ENCODE measurements around the gene AVPR1B. TPM values are rescaled to one million over a fixed set of nuclear protein-coding genes. Genes with fewer than 3 reads are reported as not detected.

The AVPR1B gene
- total RNA-seq, 1 experiment from 2014 or later, result not detected

GRCh38 chr1:206116873-206117150 lies 376 bp downstream of the AVPR1B start:
- Histone ChIP-seq H3K4me3 (peak overlapping the region; percentile 39; the same call in 1 of the 2 replicates), H3K27me3 (peaks cover 5% of the 10 kb centered on the region; the same call in 1 of the 2 replicates), H3K36me3 (no peaks in the 10 kb centered on the region), H3K9me3 (peaks cover 7% of the 10 kb centered on the region)
- no peak for DNase-seq

DNA sequence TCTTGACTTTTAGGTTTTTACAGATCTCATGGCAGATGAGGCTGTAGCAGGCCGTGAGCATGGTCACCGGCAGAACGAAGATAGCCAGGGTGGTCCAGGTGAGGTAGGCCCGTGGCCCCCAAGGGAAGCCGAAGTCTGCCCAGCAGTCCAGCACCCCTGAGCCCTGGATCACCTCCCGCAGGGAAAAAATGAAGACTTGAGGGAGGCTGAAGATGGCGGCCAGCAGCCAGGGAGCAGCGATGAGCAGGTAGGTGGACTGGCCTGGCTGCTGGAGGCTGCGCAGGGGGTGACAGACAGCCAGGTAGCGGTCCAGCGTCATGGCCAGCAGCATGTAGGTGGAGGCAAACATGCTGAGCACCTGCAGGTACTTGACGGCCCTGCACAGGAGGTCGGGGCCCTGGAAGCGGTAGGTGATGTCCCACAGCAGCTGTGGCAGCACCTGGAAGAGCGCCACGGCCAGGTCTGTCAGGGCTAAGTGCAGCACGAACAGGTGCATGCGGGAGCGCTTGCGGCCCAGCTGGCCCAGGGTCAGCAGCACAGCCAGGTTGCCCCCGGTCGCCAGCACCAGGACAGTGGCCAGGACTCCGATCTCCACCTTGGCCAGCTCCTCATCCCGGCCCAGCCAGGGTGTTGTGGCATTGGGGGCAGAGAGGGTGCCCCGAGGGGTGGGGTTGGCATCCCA lies 856 bp downstream of the AVPR1B start:
- no peak overlapping the region for H3K4me3 ChIP-seq
- H3K9me3 ChIP-seq, result peaks cover 3% of the 10 kb centered on the region
- no peaks in the 10 kb centered on the region for H3K36me3 ChIP-seq
- H3K27me3 ChIP-seq, result peaks cover 5% of the 10 kb centered on the region; the same call in 1 of the 2 replicates
- no peak for DNase-seq

DNA sequence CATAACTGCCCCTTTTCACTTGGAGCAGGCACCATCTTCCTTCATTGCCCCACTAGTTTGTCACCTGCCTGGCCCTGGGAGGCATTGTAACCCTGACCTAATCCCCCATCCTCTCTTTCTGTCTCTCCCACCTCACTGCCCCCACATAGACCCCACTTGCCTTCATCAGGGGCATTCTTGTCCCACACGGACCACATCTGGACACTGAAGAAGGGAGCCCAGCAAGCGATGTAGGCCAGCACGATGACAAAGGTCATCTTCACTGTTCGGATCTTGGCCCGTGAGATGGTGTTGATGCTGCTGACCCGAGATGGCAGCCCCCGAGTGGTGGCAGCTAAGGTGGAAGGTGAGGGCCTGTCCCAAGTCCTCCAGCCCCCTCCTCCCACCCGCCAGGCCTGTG lies 1.4 kb downstream of the AVPR1B start:
- H3K36me3 ChIP-seq, result no peaks in the 10 kb centered on the region
- no peaks in the 10 kb centered on the region for H3K9me3 ChIP-seq
- DNase-seq, result no peak
- H3K27me3 ChIP-seq, result peaks cover 5% of the 10 kb centered on the region; the same call in 1 of the 2 replicates
- no peak overlapping the region for H3K4me3 ChIP-seq

DNA sequence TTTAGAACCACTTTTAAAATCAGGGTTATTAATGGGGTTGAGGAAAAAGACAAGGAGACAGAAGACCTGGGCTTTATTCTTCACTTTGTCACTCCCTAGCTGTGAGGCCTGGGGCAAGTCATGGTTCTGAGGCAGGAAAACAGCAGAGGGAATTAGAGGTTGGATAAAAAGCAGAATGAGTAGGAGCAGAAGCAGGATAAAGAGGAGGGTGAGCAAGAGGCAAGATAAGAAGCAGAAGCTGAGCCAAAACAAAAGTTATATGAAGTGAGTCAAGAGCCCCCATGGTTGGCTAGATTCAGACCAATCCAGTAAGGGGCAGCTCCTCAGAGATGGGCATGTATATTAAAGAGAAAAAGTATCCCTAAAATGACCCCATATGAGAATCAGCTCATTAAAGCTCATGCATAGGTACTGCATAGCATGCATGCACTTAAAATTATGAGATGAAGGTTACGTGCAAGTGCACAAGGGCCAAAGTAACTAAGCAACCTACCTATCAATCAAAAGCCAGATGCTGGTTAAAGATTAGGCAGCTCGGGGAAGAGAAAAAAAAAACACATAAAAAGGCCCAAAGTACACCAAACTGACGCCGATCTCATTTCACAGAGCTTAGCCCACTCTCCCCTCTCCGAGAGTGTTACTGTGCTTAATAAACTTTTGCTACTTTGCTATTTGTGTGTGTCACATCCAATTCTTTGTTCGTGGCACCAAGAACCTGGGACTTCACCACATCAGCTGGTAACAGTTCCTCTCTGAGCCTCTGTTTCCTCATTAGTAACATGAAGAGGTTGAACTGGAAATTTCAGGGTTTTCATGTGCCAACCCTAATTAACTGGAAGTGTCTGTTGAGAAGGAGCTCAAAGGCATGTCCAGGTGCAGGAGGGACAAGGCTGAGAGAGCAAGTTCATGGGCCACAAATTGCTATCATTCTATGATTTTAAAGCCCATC lies 2.2 kb downstream of the AVPR1B start:
- no peaks in the 10 kb centered on the region for H3K9me3 ChIP-seq

GRCh38 chr1:206112600-206113301 lies 4.4 kb downstream of the AVPR1B start:
- H3K9me3 ChIP-seq, result no peaks in the 10 kb centered on the region
- H3K4me3 ChIP-seq, result no peak overlapping the region
- H3K36me3 ChIP-seq, result no peaks in the 10 kb centered on the region
- H3K27me3 ChIP-seq, result peaks cover 5% of the 10 kb centered on the region; the same call in 1 of the 2 replicates
- no peak for DNase-seq

More for the DNA sequence above, 2.2 kb downstream of the AVPR1B start:
- H3K27me3 ChIP-seq, result peaks cover 5% of the 10 kb centered on the region; the same call in 1 of the 2 replicates
- DNase-seq, result no peak
- H3K4me3 ChIP-seq, result no peak overlapping the region
- H3K36me3 ChIP-seq, result no peaks in the 10 kb centered on the region

- no peaks in the 10 kb centered on the region for H3K9me3 ChIP-seq
- H3K4me3 ChIP-seq, result no peak overlapping the region
- no peaks in the 10 kb centered on the region for H3K27me3 ChIP-seq
- no peak for DNase-seq
- no peaks in the 10 kb centered on the region for H3K36me3 ChIP-seq
Measured at GRCh38 chr1:206111271-206111927, 5.8 kb downstream of the AVPR1B start.

- Histone ChIP-seq H3K36me3 (no peaks in the 10 kb centered on the region), H3K27me3 (no peaks in the 10 kb centered on the region), H3K9me3 (no peaks in the 10 kb centered on the region), H3K4me3 (no peak overlapping the region)
- no peak for DNase-seq
Measured at GRCh38 chr1:206110820-206111219, 6.4 kb downstream of the AVPR1B start.

DNA sequence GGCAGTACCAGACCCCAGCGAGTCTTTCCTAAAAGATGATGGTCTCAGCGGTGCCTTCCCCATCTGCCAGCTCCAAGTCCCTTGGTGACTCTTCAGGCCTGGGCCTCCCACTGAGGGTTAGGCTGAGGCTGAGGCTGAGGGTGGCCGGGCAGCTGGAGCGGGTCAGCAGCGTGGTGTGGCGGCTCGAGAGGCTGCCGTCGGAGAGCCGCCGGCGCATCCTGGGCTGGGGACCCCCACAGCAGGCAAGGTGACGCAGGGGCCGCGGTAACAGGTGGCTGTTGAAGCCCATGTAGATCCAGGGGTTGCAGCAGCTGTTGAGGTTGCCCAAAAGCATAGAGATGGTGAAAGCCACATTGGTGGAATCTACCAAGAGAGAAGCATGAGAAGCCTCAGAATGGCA lies 7.0 kb downstream of the AVPR1B start:
- Histone ChIP-seq H3K4me3 (no peak overlapping the region), H3K27me3 (no peaks in the 10 kb centered on the region), H3K9me3 (no peaks in the 10 kb centered on the region), H3K36me3 (no peaks in the 10 kb centered on the region)
- no peak for DNase-seq

DNA sequence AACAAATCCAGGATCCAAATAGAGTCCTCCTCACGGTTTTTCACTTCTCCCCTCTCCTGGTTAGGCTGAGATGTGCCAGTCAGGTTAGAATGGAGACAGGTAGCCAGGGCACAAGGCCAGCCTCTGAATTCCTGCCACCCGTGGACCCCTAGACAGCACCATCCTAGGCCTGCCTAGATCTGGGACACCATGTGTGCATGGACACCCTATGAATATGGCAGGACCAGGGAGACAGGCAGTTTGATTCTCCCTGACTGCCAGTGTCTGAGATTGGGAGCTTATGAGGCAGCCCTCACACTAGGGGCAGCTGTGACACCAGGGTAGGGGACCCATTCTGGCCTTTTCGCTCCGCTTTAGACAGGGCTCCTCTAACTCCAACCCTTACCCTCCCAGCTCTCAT lies 7.5 kb downstream of the AVPR1B start:
- H3K9me3 ChIP-seq, result no peaks in the 10 kb centered on the region
- H3K27me3 ChIP-seq, result no peaks in the 10 kb centered on the region
- no peaks in the 10 kb centered on the region for H3K36me3 ChIP-seq
- no peak for DNase-seq
- no peak overlapping the region for H3K4me3 ChIP-seq

DNA sequence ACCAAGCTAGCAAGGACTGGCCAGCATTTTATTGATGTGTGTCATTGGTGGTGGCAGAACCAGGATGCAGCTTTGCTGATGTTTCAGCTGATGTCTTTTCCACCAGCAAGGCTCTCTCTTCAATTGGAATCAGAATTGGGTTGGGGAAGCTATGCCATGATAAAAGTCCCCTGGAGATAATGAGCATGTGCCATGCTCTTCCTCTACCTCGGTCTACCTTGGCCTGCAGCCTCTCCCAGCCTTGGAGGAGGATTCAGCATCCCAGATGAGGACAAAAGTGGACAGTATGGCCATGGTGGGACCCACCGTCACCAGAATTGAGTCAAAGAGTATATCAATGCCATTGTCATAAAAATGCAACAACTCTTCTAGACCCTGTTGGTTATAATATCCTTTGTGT lies 8.6 kb downstream of the AVPR1B start:
- no peak for DNase-seq
- Histone ChIP-seq H3K27me3 (no peaks in the 10 kb centered on the region), H3K36me3 (no peaks in the 10 kb centered on the region), H3K4me3 (no peak overlapping the region), H3K9me3 (no peaks in the 10 kb centered on the region)

DNA sequence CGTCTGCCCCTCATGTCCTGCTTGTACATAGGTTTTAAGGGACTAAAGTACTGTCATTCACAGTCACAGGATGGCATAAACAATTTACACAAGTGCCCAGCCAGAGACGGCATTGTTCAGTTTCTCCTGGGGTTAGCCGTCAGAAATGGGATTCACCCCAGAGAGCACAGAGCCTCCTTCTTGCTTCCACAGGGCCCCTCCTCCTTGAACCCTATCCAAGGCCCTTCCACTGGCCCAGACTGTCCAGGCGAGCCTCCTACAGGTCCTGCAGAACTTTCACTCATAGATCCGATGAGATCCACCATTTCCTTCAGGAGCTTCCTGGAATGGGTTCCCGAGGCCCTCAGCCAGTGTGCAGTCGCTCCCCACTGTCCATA lies 10.0 kb downstream of the AVPR1B start:
- Histone ChIP-seq H3K9me3 (no peaks in the 10 kb centered on the region), H3K4me3 (no peak overlapping the region), H3K36me3 (no peaks in the 10 kb centered on the region), H3K27me3 (no peaks in the 10 kb centered on the region)
- no peak for DNase-seq

- no peaks in the 10 kb centered on the region for H3K36me3 ChIP-seq
- H3K27me3 ChIP-seq, result no peaks in the 10 kb centered on the region
- peak; percentile 78 for DNase-seq
- no peaks in the 10 kb centered on the region for H3K9me3 ChIP-seq
- no peak overlapping the region for H3K4me3 ChIP-seq
Measured at GRCh38 chr1:206106328-206107167, 10.6 kb downstream of the AVPR1B start.

DNA sequence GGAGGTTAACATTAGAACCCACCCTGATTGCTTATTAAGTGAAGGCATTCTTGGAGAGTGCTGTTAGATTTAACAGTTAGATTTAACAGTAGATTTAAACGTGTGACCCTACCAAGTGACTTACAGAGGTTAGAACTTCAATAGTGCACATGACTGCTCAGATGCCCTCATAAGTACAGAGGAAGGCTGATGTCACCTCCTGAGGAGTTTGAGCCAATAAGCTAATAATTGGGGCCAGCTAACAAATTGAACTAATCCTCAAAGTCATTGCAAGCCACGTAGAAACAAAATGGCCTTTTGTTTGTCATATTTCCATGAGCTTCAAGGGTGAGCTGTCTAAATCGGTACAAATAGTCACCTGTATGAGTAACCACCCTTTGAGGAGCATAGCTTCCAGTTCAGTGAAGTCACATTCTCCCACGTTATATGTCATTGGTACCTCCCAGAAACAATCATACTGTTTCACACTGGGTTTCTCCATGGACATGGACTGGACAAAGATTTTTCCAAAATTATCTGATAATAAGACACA lies 11.7 kb downstream of the AVPR1B start:
- Histone ChIP-seq H3K27me3 (no peaks in the 10 kb centered on the region), H3K9me3 (no peaks in the 10 kb centered on the region), H3K36me3 (no peaks in the 10 kb centered on the region), H3K4me3 (no peak overlapping the region)
- no peak for DNase-seq

DNA sequence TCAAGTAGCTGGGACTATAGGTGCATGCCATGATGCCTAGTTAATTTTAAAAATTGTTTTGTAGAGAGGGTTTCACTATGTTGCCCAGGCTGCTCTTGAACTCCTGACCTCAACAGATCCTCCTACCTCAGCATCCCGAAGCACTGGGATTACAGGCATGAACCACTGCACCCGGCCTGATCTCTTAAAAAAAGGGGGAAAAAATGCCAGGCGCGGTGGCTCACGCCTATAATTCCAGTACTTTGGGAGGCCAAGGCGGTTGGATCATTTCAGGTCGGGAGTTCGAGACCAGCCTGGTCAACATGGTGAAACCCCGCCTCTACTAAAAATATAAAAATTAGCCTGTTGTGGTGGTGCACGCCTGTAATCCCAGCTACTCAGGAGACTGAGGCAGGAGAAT lies 13.2 kb downstream of the AVPR1B start:
- DNase-seq, result no peak
- H3K27me3 ChIP-seq, result no peaks in the 10 kb centered on the region
- no peak overlapping the region for H3K4me3 ChIP-seq
- no peaks in the 10 kb centered on the region for H3K9me3 ChIP-seq
- no peaks in the 10 kb centered on the region for H3K36me3 ChIP-seq

GRCh38 chr1:206102292-206102936 lies 14.8 kb downstream of the AVPR1B start:
- DNase-seq, result no peak
- Histone ChIP-seq H3K9me3 (no peaks in the 10 kb centered on the region), H3K4me3 (no peak overlapping the region), H3K36me3 (no peaks in the 10 kb centered on the region), H3K27me3 (no peaks in the 10 kb centered on the region)

Measured in MG63 (cell line).